Heart left ventricle (tissue), 16 donors: ENCODE data around the gene GBP2. TPM values are rescaled to one million over a fixed set of nuclear protein-coding genes. Genes with fewer than 3 reads are reported as not detected.

ENCODE experiments used
- ATAC-seq, 4 donors: fragments of 200-7000 bp; cut with Tn5 transposase; one replicate each; pipeline ENCODE4 v1.9.1; 2020 to 2022; ENCODE audit warnings: moderate library complexity in 4 of 4, mild to moderate bottlenecking in 3 of 4, moderate number of reproducible peaks in 1 of 4
- DNase-seq, 5 donors: peaks; one replicate each; pipeline ENCODE4 v3.0.0-alpha.2; 2020
- H3K27ac ChIP-seq, 12 donors: fragments of 200-600 bp; sonication (generic) in 4 of 12; one replicate each; pipeline versions ENCODE4 v1.5.0 to v1.8.0; 2016 to 2022; ENCODE audit warnings: mild to moderate bottlenecking in 2 of 12
- H3K27me3 ChIP-seq, 9 donors: fragments of 200-600 bp; sonication (generic) in 2 of 9; one replicate each; pipeline versions ENCODE4 v1.5.1 to v1.8.0; 2016 to 2022; ENCODE audit warnings: mild to moderate bottlenecking in 3 of 9
- H3K36me3 ChIP-seq, 9 donors: fragments of 200-600 bp; sonication (generic) in 2 of 9; one replicate each; pipeline versions ENCODE4 v1.5.0 to v1.8.0; 2018 to 2022; ENCODE audit warnings: mild to moderate bottlenecking in 2 of 9
- H3K4me1 ChIP-seq, 12 donors: fragments of 200-600 bp; sonication (generic) in 4 of 12; one replicate each; pipeline versions ENCODE4 v1.5.0 to v1.8.0; 2016 to 2022; ENCODE audit warnings: mild to moderate bottlenecking in 3 of 12
- H3K4me3 ChIP-seq, 12 donors: fragments of 200-600 bp; sonication (generic) in 4 of 12; one replicate each; pipeline versions ENCODE4 v1.5.0 to v1.8.0; 2017 to 2022; ENCODE audit warnings: mild to moderate bottlenecking in 9 of 12, moderate library complexity in 4 of 12
- H3K9me3 ChIP-seq, 12 donors: fragments of 200-600 bp; sonication (generic) in 4 of 12; one replicate each; pipeline versions ENCODE4 v1.5.0 to v1.8.0; 2016 to 2022; ENCODE audit warnings: mild to moderate bottlenecking in 1 of 12
- POLR2A ChIP-seq, 2 donors: fragments of 450-650 bp; IDR thresholded peaks; one replicate each; pipeline ENCODE4 v1.6.1; 2017; ENCODE audit warnings: antibody characterized with exemption in 2 of 2, mild to moderate bottlenecking in 2 of 2, moderate library complexity in 2 of 2
- WGBS, 4 donors: extraction: QIAGEN DNeasy Blood & Tissue Kit in 2 of 4; methylation state at CpG; one replicate each; pipeline versions ENCODE4 v1.1.5 to v1.1.7; 2013 to 2018; 5-methylcytosine and 5-hydroxymethylcytosine counted together
- intact Hi-C, 10 donors: fragments of 100-400 bp; cut with DNase I; formaldehyde crosslinking; loops; one replicate each; pipeline versions ENCODE4 v1.11.1 to v1.14.2; 2022
- polyA plus RNA-seq, 2 donors: library from polyadenylated mRNA; stranded (reverse); fragments of 200-250 nt; gene quantifications; one replicate each; pipeline ENCODE4 v1.2.3, GENCODE V29; 2013
- total RNA-seq, 9 donors: library from RNA; depleted of rRNA in 2 of 9; stranded (reverse); fragments of >200 nt in 2 of 9; fragmentation: NEBNext Ultra II Directional in 3 of 9; extraction: Animal tissue kit (Norgen Biotek cat#: 25700) in 3 of 9; gene quantifications; one replicate each; pipeline versions ENCODE4 v1.1.0 to v1.2.4, GENCODE V29; 2016 to 2023
- TF ChIP-seq, protein P1 (sequence below), 12 donors: fragments of 200-600 bp; sonication (generic) in 4 of 12; IDR thresholded peaks; one replicate each; pipeline versions ENCODE4 v1.5.0 to v1.8.0; 2018 to 2022; ENCODE audit warnings: antibody characterized with exemption in 12 of 12, mild to moderate bottlenecking in 5 of 12
- donor health status: ischemic (EF 13 %, LVEDD 7.1; RV severe dilation, severe dysfunction).
- donor health status: healthy with polysubstance abuse.
- donor health status: DM: no; HTN: yes; CAD: no.
- donor health status: DM: no; HTN: no; CAD: no.
- donor health status: ischemic (EF 25% LVEDD 6.9; RV normal size, moderate dysfunction).
- donor health status: ischemic (EF 25% LVEDD 5.7; RV mildly dilated, moderate dysfunction).
- donor health status: healthy.
- donor health status: DM: yes; HTN: yes; CAD: no.
- donor health status: ischemic (EF 35%, LVEDD 5.7; RV mildly dilated, moderate dysfunction).
- donor health status: nonischemic (EF 11% LVEDD 7.7; RV severe dilation, severe dysfunction).
- donor health status: DM: yes; HTN: yes; CAD: no.
- donor health status: PGD.
- donor health status: ischemic (EF 29% LVEDD 5.4; RV normal size, mild dysfunction).
- donor health status: nonischemic (EF 23%, LVEDD 6.1; RV moderate dilation, normal function).

Gene GBP2
- total and polyA plus RNA-seq, 11 donors, result 6.4 to 86.8 (median 10.9) TPM

DNA sequence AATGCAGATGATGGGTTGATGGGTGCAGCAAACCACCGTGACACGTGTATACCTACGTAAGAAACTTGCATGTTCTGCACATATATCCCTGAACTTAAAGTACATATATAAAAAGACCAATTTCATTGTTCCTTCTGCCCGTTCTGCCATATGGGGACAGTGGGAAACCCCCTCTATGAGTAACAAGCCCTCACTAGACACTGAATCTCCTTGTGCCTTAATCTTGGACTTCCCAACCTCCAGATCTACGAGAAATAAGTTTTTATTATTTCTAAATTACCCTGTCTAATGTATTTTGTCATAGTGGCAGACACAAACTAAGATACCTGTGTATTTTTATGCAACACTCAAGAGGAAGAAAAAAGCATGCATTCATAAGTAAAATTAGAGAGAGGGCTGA lies 39.9 kb upstream of the GBP2 start:
- Histone ChIP-seq H3K4me1 (no peaks in the 10 kb centered on the region), H3K27ac (no peak overlapping the region), H3K27me3 (no peaks in the 10 kb centered on the region), H3K36me3 (no peaks in the 10 kb centered on the region), H3K4me3 (no peak overlapping the region), H3K9me3 (peaks cover 0 to 8% (median under 1%) of the 10 kb centered on the region in 12 donors)
- ATAC-seq (no peak), DNase-seq (no peak)
- 89 to 94% (median 93%) methylated on average over 5 of the region's 5 CpGs for whole genome bisulfite sequencing, 4 donors
- intact Hi-C loops, result no loop called here
- TF ChIP-seq, protein P1, sequence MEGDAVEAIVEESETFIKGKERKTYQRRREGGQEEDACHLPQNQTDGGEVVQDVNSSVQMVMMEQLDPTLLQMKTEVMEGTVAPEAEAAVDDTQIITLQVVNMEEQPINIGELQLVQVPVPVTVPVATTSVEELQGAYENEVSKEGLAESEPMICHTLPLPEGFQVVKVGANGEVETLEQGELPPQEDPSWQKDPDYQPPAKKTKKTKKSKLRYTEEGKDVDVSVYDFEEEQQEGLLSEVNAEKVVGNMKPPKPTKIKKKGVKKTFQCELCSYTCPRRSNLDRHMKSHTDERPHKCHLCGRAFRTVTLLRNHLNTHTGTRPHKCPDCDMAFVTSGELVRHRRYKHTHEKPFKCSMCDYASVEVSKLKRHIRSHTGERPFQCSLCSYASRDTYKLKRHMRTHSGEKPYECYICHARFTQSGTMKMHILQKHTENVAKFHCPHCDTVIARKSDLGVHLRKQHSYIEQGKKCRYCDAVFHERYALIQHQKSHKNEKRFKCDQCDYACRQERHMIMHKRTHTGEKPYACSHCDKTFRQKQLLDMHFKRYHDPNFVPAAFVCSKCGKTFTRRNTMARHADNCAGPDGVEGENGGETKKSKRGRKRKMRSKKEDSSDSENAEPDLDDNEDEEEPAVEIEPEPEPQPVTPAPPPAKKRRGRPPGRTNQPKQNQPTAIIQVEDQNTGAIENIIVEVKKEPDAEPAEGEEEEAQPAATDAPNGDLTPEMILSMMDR (IDR thresholded peaks at IDR 0.05), result no peak
- TF ChIP-seq POLR2A (IDR thresholded peaks at IDR 0.05), result no peak

GRCh38 chr1:89151047-89151446 lies 25.1 kb upstream of the GBP2 start:
- TF ChIP-seq POLR2A (IDR thresholded peaks at IDR 0.05), result no peak
- TF ChIP-seq, protein P1 (IDR thresholded peaks at IDR 0.05), result no peak
- DNase-seq (no peak), ATAC-seq (no peak)
- no peaks in the 10 kb centered on the region for H3K36me3 ChIP-seq
- H3K27ac ChIP-seq, result no peak overlapping the region
- H3K4me3 ChIP-seq, result no peak overlapping the region
- no peaks in the 10 kb centered on the region for H3K4me1 ChIP-seq
- H3K27me3 ChIP-seq, result no peaks in the 10 kb centered on the region
- intact Hi-C loops, result no loop called here
- WGBS, 4 donors, result 51 to 57% (median 54%) methylated on average over 1 of the region's 1 CpG
- H3K9me3 ChIP-seq, result no peaks in the 10 kb centered on the region

GRCh38 chr1:89149976-89150375 lies 24.1 kb upstream of the GBP2 start:
- intact Hi-C loops, result no loop called here
- DNase-seq (no peak), ATAC-seq (no peak)
- TF ChIP-seq, protein P1 (IDR thresholded peaks at IDR 0.05), result no peak
- TF ChIP-seq POLR2A (IDR thresholded peaks at IDR 0.05), result no peak
- H3K36me3 ChIP-seq, result no peaks in the 10 kb centered on the region
- H3K27me3 ChIP-seq, result no peaks in the 10 kb centered on the region
- H3K9me3 ChIP-seq, result no peaks in the 10 kb centered on the region
- no peak overlapping the region for H3K27ac ChIP-seq
- H3K4me1 ChIP-seq, result no peaks in the 10 kb centered on the region
- H3K4me3 ChIP-seq, result no peak overlapping the region
- 80 to 87% (median 82%) methylated on average over 3 of the region's 3 CpGs for WGBS, 4 donors

DNA sequence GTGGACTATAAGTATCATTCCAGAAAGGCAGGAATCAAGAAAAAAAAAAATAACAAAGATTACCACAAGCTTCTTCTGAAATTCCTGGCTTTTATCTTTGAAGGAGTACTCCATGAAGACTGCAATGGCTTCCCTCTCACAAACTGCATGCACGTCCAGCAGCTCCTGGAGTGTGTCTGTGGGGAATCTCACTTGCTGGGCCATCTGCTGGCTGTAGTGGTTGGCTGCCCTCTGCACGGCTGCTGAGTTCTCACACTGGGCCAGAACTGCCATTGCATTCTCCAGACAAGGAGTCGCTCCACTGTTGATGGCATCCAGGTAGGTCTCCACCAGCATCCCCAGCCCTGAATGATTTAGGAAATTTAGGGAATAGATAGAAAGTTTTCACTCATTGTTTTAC lies 23.3 kb upstream of the GBP2 start:
- no peaks in the 10 kb centered on the region for H3K4me1 ChIP-seq
- no peak overlapping the region for H3K27ac ChIP-seq
- no peaks in the 10 kb centered on the region for H3K36me3 ChIP-seq
- TF ChIP-seq, protein P1 (IDR thresholded peaks at IDR 0.05), result peak in 5 of 12 donors; percentile 7 to 37 (median 28)
- no peak for TF ChIP-seq POLR2A (IDR thresholded peaks at IDR 0.05)
- H3K4me3 ChIP-seq, result no peak overlapping the region
- H3K9me3 ChIP-seq, result no peaks in the 10 kb centered on the region
- 32 to 51% (median 40%) methylated on average over 3 of the region's 3 CpGs for WGBS, 4 donors
- intact Hi-C loops, result no loop called here
- ATAC-seq (peak in 2 of 4 donors; percentile 39 to 68), DNase-seq (peak in 1 of 5 donors; percentile 24)
- H3K27me3 ChIP-seq, result no peaks in the 10 kb centered on the region
